Hypothalamus (tissue), 51 donors: Measurements from ENCODE around the gene GSTK1.
A peak's percentile ranks its signal among the peaks of the same experiment; 100 is the strongest.

Experiments
- DNase-seq, 51 donors: peaks; one replicate each; lab custom pipeline; 2025; lab: John Stamatoyannopoulos, UW

Gene GSTK1

GRCh38 chr7:143290293-143290692 is 27.1 kb downstream of the GSTK1 start:
- no peak for DNase-seq

- no peak for DNase-seq
These were observed 29.6 kb downstream of the GSTK1 start for GRCh38 chr7:143292876-143293275.

DNA sequence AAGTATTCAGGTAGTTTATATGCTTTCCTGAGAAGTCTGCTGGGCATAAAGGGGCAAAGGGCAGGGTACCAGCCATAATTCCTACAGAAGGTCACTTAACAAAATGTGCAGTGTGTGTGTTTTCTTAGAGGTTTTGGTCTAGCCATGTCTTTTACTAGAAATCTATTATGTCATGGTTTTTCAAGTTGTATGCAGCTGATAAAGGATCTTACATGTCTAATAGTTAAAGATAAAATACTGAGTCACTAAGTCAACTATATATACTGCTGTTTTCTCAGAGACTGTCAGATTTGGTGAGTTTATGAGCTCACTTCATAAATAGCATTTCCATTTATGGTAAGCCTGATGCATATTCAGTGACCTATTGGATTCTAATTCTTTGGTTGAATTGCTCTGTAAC is 32.6 kb downstream of the GSTK1 start:
- no peak for DNase-seq

DNA sequence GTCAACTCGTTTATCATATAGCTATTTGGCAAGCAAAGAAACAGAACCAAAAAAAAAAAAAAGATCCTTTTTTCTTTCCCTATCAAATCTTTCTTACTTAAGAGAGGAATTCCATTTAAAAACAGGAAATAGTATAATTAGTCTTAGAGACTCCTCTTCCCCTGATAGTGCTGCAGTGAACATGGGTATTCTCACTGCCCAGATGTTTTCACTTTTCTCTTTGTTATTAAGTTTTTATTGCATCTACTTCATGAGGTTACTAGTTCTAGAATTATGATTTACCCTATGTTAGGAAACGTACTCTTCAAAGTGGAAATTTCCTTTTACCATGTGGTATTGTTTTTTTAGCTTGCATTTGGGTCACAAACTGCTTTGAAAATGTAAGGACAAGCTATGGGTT is 33.4 kb downstream of the GSTK1 start:
- no peak for DNase-seq

GRCh38 chr7:143299346-143299745 is 36.1 kb downstream of the GSTK1 start:
- no peak for DNase-seq

- peak in 9 of 51 donors; percentile 4 to 38 (median 19) for DNase-seq
These were observed 36.6 kb downstream of the GSTK1 start for GRCh38 chr7:143299840-143300239.

DNA sequence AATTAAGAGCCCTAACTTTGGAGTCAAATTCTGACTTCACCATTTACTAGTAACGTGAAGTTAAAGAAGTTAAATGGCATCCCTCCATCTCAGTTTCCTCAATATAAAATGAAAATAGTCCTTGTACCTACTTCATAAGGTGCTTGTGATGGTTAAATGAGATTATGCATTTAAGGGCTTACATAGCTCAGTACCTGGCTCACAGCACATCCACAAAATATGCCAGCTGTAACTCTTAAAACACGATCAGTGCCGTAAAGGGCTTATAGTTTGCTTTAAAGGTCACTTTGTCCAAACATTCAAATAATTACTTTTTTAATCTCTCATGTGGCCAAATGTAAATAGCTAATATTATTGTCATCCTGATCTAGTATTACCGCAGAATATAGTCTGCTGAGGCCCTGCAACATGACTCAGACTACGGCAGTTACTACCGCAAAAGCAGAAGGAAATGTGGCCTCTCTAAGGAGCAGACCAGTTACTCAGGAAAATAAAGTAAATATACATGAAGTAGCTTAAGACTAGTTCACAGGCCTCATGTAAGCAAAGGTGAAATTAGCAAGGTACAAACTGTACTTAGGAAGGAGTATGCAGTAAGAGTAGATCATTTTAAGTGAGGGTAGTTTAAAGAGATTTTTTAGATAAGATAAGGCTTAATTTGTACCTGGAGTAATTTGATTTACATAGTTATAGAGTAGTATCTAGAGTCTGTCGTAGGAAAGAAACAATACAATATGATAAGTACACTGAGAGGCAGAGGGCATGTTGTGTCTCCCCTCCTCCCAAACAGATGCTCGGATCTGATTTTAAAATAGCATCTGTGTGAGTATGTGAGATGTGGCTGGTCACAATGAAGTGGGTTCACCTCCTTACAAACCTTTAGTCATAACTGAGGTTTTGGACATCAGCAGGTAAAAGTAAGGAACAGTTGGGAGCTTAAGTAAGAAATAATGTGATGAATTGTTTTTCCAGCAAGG is 38.0 kb downstream of the GSTK1 start:
- no peak for DNase-seq

DNA sequence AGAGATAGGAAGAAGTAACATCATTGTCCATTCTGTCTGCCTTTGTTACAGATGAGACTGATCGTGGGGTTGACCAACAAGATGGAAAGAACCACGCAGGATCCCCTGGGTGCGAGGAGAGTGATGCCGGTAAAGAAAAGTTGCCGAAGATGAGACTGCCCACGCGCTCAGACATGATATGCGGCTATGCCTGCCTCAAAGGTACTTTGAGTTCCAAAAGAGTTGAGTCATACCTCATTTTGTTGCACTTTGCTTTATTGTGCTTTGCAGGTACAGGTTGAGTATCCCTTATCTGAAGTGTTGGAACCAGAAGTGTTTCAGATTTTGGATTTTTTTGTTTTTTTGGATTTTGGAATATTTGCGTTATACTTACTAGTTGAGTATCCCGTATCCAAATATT is 40.5 kb downstream of the GSTK1 start:
- DNase-seq = no peak

DNA sequence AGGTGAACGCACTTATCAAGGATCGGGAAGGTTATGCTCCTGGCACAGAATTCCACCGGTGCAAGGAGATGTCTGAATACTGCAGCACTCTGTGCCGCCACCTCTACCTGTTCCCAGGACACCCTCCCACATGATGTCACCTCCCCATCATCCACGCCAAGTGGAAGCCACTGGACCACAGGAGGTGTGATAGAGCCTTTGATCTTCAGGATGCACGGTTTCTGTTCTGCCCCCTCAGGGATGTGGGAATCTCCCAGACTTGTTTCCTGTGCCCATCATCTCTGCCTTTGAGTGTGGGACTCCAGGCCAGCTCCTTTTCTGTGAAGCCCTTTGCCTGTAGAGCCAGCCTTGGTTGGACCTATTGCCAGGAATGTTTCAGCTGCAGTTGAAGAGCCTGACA is 41.7 kb downstream of the GSTK1 start:
- DNase-seq = no peak

DNA sequence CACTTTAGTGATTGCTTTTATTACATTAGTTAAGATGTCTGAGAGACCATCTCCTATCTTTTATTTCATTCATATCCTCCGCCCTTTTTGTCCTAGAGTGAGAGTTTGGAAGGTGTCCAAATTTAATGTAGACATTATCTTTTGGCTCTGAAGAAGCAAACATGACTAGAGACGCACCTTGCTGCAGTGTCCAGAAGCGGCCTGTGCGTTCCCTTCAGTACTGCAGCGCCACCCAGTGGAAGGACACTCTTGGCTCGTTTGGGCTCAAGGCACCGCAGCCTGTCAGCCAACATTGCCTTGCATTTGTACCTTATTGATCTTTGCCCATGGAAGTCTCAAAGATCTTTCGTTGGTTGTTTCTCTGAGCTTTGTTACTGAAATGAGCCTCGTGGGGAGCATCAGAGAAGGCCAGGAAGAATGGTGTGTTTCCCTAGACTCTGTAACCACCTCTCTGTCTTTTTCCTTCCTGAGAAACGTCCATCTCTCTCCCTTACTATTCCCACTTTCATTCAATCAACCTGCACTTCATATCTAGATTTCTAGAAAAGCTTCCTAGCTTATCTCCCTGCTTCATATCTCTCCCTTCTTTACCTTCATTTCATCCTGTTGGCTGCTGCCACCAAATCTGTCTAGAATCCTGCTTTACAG is 42.3 kb downstream of the GSTK1 start:
- peak in 38 of 51 donors; percentile 2 to 80 (median 35) for DNase-seq

DNA sequence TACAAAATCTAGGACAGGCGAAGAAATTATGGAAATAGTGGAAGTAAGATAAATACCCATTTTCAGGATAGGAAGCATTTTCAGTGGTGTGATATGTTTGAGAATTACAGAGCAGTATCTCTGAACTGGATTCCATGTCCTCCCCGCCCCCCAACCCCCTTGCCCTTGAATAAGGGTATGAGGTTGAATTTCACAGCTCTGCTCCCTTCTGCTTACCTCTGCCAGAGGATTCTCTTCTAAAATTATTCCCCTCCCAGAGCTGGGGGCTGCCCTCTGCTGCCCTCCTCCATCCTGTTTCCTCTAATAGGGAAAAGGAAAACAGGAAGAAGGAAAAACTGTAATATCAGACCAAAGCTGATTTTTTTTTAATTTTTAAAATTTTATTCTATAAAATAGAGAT is 45.4 kb downstream of the GSTK1 start:
- DNase-seq = no peak

GRCh38 chr7:143314127-143314526 is 50.9 kb downstream of the GSTK1 start:
- no peak for DNase-seq

DNA sequence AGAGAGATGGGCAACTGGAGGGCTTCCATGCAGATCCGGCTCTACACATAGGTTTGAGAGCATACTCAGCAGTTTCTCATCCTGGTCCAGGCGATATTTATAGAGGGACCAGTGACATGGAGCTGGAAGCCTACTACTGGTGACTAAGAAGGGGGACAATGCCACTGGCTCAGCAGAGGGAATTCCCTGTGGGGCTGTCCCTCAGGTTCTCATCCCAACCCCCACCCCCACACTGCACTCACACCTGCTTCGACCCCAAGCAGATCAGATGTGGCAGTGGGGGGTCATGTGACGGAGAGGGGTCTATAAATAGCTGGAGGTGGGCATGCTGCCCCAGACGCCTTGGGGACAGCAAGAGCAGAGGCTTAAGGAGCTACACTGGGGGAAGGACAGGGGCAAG is 52.5 kb downstream of the GSTK1 start, which contains the start of gene CLCN1:
CLCN1 (plus strand) TSS at position 336 of the 400 bp plus-strand sequence. CDS start 102 bp downstream, outside the sequence.
- no peak for DNase-seq

DNA sequence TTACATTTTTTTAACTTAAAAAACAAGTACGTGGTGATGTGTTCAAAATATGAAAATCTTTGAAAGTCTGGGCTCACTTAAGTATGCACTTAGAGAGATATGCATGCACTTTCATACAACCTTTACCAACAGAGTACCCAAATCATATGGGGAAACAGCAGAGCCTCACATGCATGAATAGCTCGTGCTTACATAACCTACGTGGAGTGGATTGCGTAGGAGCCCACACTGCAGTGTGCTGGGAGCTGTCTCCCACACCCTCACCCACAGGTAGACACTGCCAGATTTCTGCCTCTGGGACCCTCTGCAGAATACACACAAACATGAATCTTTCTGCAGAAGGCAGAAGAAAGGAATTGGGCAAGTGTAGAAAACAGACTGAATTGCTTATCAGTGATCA is 53.3 kb downstream of the GSTK1 start:
- DNase-seq = peak in 2 of 51 donors; percentile 4 to 21

DNA sequence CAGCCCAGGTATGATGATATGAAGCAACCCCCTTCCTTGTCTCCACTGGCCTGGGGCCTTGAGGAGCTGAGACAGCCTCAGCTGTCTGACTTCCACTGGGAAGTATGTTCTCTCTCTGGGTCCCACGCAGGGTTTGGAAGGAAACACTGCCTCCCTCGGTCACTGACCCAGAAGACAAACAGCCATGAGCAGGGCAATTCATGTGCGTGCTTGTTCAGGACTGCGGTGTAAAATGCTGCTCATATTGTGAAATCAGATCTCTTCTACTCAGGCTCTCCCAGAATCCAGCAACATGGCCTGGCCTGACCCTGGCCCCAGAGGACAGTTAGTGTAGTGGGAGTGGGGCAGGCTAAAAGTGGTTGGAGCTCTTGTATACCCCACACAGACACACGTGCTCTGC is 55.4 kb downstream of the GSTK1 start:
- no peak for DNase-seq
